ENCODE results near the gene DNAJB14.

Gene DNAJB14

DNA sequence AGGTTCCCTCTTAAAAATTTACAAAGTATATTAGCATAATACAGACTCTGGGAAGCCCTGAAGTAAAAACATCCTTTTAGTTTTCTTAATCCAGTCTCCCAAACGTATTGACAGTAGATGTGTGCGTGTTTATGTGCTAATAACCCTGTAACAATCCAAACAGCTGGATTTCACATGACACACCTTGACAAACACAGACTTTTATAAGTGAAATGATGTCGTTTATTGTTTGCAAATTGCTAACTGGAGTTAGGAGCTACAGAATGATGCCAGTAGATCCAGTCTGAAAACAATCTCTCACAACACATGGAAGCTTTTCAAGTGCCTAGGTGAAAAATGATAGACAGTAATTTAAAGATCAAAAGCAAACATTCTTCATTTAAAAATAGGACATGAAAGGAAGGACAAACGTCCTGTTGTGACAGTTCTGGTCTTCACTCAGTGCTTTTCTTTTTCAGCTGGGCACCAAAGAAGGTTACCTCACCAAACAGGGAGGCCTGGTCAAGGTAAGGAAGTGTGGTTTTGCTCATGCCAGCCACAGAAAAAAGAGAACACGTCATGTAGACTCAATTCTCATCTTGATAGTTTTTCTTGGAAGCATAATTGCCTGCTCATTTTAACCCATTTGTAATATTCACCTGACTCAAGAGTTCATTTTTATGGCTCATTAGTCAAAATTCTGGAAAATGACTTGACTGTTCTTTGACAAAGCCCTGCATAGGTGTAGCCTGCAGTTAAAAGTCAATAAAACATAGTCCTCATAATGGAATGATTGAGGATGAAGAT is 85.1 kb downstream of the DNAJB14 start:
- no peak for DNase-seq

GRCh38 chr4:99860521-99860920 is 85.9 kb downstream of the DNAJB14 start:
- DNase-seq: no peak

GRCh38 chr4:99859618-99860017 is 86.8 kb downstream of the DNAJB14 start:
- DNase-seq: no peak

DNA sequence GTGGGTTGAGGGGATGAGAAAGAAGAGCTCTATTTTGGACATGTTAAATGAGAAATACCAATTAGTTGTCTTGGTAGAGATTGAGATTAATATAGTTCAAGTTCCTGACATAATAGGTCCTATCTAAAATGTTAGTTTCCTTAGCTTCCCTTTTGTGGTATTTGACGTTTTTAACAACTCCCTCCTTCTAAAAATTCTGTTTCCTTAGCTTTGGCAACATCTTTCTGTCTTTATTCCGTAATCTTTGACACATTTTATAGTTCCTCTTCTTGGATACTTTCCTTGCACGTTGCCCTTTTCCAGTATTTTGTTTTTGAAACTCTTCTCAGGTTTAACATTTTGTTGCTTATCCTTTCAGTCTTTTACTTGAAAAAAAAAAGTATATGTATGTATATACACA is 89.1 kb downstream of the DNAJB14 start:
- no peak for DNase-seq

- DNase-seq: no peak
Observed at GRCh38 chr4:99856166-99856565, 90.3 kb downstream of the DNAJB14 start.

DNA sequence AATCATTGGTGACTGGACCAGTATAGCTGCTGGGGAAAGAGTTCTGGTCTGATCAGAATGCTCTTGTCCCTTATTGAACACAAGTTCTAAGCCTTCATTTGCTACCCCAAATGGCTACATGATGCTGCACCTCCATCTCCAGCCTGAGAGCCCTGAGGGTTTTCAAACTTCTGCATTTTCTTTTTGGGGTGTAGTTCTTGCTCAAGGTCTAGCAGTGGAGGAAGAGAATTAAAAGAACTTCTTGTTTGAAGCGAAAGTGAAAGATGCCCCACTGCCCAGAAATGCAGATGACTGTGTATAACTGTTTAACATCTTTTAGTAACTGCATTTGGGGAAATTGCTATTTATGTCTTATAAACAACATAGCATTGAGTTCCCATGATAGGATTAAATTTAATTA is 90.7 kb downstream of the DNAJB14 start:
- no peak for DNase-seq

DNA sequence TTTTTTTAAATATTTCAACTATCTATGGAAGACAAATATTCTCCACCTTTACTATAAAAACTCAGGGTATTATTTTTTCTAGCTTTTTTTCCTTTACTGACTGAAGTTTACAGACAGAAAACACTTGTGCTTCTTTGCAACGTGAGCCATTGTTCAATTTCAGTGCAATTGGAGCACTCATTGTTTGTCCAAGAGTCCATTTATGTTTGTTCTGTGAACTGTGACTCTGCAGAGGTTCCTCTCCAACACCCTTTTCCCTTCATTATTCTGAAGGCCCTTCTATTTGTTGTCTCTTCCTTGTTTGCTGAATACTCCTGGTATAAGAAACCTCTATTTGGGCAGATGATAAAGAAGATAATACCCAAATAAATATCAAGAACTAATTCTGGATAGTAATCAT is 92.4 kb downstream of the DNAJB14 start:
- DNase-seq: peak; percentile 9

GRCh38 chr4:99853190-99853589 is 93.2 kb downstream of the DNAJB14 start:
- DNase-seq: no peak

DNA sequence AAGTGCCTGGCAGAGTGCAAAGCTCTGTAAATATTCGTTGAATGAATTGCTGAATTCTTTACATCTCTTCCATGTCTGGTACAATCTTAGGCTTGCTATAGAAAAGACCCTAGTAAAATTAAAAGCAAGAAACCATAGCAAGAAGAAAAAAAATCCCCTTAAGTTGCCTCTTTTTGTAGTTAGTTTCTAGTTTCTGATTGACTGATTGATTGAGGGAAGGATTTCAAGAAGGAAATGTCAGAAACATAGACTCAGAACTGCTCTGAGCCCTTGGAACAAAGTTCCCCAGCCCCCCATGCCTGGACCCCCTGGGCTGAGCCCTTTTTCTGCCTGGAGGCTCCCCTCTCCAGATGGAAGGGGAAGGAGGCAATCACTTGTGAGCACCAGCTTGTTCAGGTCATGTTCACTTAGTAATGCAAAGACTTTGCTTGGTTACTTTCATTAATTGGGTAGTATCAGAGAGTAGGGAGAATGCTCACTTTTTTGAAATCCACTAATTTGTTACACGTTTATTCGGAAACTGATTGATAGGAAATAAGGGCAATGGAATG is 94.1 kb downstream of the DNAJB14 start:
- DNase-seq: no peak

DNA sequence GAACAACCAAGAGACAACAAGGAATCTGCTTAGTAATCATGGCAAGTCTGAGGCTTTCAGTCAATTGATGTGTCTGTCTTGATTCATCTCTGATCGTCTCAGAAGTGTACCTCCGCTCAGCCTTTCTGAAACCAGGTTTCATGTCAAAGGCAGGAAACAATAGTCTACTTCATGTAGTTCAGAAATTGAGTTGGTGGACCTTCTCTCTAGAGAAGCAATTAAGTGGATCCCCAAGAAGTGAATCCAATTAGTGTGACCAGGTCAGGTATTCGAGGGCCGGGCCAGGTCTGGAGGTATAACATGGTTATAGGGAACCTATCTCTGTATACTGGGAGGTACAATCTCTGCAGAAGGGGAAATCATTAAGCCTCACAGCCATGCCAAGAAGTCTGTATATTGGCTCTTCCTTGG is 97.8 kb downstream of the DNAJB14 start:
- no peak for DNase-seq

GRCh38 chr4:99847362-99847976 is 98.9 kb downstream of the DNAJB14 start:
- DNase-seq: no peak

DNA sequence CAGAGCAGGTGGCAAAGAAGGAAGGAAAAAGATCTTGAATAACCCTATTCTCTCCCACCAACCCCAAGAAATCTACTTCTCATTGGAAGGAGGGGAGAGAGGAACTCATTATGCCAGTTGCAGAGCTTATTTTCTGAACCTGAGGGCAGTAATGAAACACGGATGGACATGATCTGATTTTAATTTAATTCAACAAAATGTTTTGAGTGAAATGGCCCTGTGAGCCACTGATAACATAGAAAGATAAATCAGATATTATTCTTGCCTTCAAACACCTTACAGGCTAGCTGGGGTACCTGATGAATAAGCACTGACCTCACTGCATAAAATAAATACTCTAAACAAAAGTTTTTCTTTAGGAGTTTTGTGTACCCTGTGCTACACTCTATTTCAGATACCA is 99.5 kb downstream of the DNAJB14 start:
- no peak for DNase-seq
